Spleen (tissue), 11 donors: Measurements from ENCODE around the gene FOXL3. TPM values are rescaled to one million over a fixed set of nuclear protein-coding genes. Genes with fewer than 3 reads are reported as not detected.
A peak's percentile ranks its signal among the peaks of the same experiment; 100 is the strongest.

ENCODE experiments used
- DNase-seq: peaks from one replicate; pipeline ENCODE4 v3.0.0-alpha.2; 2020
- H3K27ac ChIP-seq, 8 donors: fragments of 200-600 bp; sonication (generic) in 7 of 8; 1 replicate in 4 of 8; 2 replicates in 4 of 8; pipeline versions ENCODE4 v1.5.0 to v1.8.0; 2016 to 2021; ENCODE audit warnings: inconsistent platforms in 4 of 8, mild to moderate bottlenecking in 4 of 8, moderate library complexity in 1 of 8
- H3K27me3 ChIP-seq, 7 donors: fragments of 200-600 bp; sonication (generic) in 6 of 7; replicated peaks in 1 of 7; 1 replicate in 4 of 7; 2 replicates in 3 of 7; pipeline versions ENCODE4 v1.5.0 to v1.8.0; 2016 to 2021; ENCODE audit warnings: inconsistent platforms in 3 of 7, mild to moderate bottlenecking in 1 of 7
- H3K36me3 ChIP-seq, 6 donors: fragments of 200-600 bp; sonication (generic) in 5 of 6; 1 replicate in 4 of 6; 2 replicates in 2 of 6; pipeline versions ENCODE4 v1.5.0 to v1.8.0; 2016 to 2021; ENCODE audit warnings: inconsistent platforms in 2 of 6
- H3K4me1 ChIP-seq, 6 donors: fragments of 200-600 bp; sonication (generic) in 5 of 6; 1 replicate in 3 of 6; 2 replicates in 3 of 6; pipeline versions ENCODE4 v1.5.0 to v1.8.0; 2016 to 2021; ENCODE audit warnings: inconsistent platforms in 3 of 6
- H3K4me3 ChIP-seq, 8 donors: fragments of 200-600 bp; sonication (generic) in 7 of 8; 1 replicate in 4 of 8; 2 replicates in 4 of 8; pipeline versions ENCODE4 v1.5.0 to v1.8.0; 2016 to 2021; ENCODE audit warnings: inconsistent platforms in 4 of 8, mild to moderate bottlenecking in 4 of 8, moderate library complexity in 2 of 8
- H3K9me3 ChIP-seq, 8 donors: fragments of 200-600 bp; sonication (generic) in 7 of 8; 1 replicate in 4 of 8; 2 replicates in 4 of 8; pipeline versions ENCODE4 v1.5.0 to v1.8.0; 2016 to 2021; ENCODE audit warnings: inconsistent platforms in 4 of 8
- POLR2A ChIP-seq, 3 donors: fragments of 450-650 bp; IDR thresholded peaks; one replicate each; pipeline ENCODE4 v1.5.1; 2017; ENCODE audit warnings: antibody characterized with exemption in 3 of 3, mild to moderate bottlenecking in 1 of 3
- POLR2AphosphoS5 ChIP-seq, 3 donors: sonication (generic); formaldehyde crosslinking; IDR thresholded peaks; one replicate each; pipeline ENCODE4 v1.5.1; 2017; ENCODE audit warnings: antibody characterized with exemption in 3 of 3
- WGBS, 5 donors: extraction: QIAGEN DNeasy Blood & Tissue Kit in 3 of 5; methylation state at CpG; one replicate each; pipeline versions ENCODE4 v1.1.5 to v1.1.7; 2013 to 2018; 5-methylcytosine and 5-hydroxymethylcytosine counted together
- intact Hi-C: fragments of 100-400 bp; cut with DNase I; formaldehyde crosslinking; loops from one replicate; pipeline ENCODE4 v1.15.0; 2023; ENCODE audit warnings: low total_unique reads
- polyA plus RNA-seq, 3 donors: library from polyadenylated mRNA; stranded (reverse); fragments of 200-250 nt; gene quantifications; one replicate each; pipeline ENCODE4 v1.2.1, GENCODE V29; 2013
- total RNA-seq, 7 donors: library from RNA; depleted of rRNA in 3 of 7; stranded (reverse); fragments of >200 nt in 3 of 7; fragmentation: NEBNext Ultra II Directional in 4 of 7; extraction: Animal tissue kit (Norgen Biotek cat#: 25700) in 4 of 7; gene quantifications; one replicate each; pipeline versions ENCODE4 v1.1.0 to v1.2.1, GENCODE V29; 2016 to 2021
- TF ChIP-seq, protein P1 (sequence below), 11 experiments: fragments of 200-600 bp in 7 of 11; fragments of 450-650 bp in 4 of 11; sonication (generic) in 4 of 11; IDR thresholded peaks in 8 of 11; conservative IDR thresholded peaks in 3 of 11; 1 replicate in 7 of 11; 2 replicates in 4 of 11; pipeline versions ENCODE4 v1.4.0 to v1.8.0; 2016 to 2021; ENCODE audit warnings: antibody characterized with exemption in 11 of 11, inconsistent platforms in 4 of 11, mild to moderate bottlenecking in 1 of 11
- donor health status: healthy with polysubstance abuse.
- donor health status: DM: no; HTN: no; CAD: no; lungs with moderate emphysema.
- donor health status: DM: no; HTN: no; CAD: no.
- donor health status: Bipolar disorder and iron deficiency.
- donor health status: healthy.
- donor health status: DM: no; HTN: no; CAD: no.
- donor health status: DM: yes; HTN: yes; CAD: no.

FOXL3 gene
- total and polyA plus RNA-seq, 10 donors: not detected

GRCh38 chr7:244974-245373 is 45.0 kb upstream of the FOXL3 start:
- intact Hi-C loops: no loop called here
- DNase-seq: no peak
- Histone ChIP-seq H3K36me3 (peaks cover 0 to 40% (median 0%) of the 10 kb centered on the region in 6 donors), H3K4me1 (peaks cover 0 to 14% (median 5%) of the 10 kb centered on the region in 6 donors), H3K9me3 (no peaks in the 10 kb centered on the region), H3K27ac (peak overlapping the region in 5 of 8 donors; percentile 15 to 58 (median 41)), H3K27me3 (no peaks in the 10 kb centered on the region), H3K4me3 (no peak overlapping the region)
- WGBS, 5 donors: 77 to 89% (median 83%) methylated on average over 22 of the region's 22 CpGs
- TF ChIP-seq POLR2A (IDR thresholded peaks at IDR 0.05) (no peak), POLR2AphosphoS5 (IDR thresholded peaks at IDR 0.05) (peak in 1 of 3 donors; percentile 59)
- TF ChIP-seq, protein P1, sequence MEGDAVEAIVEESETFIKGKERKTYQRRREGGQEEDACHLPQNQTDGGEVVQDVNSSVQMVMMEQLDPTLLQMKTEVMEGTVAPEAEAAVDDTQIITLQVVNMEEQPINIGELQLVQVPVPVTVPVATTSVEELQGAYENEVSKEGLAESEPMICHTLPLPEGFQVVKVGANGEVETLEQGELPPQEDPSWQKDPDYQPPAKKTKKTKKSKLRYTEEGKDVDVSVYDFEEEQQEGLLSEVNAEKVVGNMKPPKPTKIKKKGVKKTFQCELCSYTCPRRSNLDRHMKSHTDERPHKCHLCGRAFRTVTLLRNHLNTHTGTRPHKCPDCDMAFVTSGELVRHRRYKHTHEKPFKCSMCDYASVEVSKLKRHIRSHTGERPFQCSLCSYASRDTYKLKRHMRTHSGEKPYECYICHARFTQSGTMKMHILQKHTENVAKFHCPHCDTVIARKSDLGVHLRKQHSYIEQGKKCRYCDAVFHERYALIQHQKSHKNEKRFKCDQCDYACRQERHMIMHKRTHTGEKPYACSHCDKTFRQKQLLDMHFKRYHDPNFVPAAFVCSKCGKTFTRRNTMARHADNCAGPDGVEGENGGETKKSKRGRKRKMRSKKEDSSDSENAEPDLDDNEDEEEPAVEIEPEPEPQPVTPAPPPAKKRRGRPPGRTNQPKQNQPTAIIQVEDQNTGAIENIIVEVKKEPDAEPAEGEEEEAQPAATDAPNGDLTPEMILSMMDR (IDR thresholded peaks at IDR 0.05 in 8 of 11, conservative IDR thresholded peaks at IDR 0.05 in 3 of 11): no peak

DNA sequence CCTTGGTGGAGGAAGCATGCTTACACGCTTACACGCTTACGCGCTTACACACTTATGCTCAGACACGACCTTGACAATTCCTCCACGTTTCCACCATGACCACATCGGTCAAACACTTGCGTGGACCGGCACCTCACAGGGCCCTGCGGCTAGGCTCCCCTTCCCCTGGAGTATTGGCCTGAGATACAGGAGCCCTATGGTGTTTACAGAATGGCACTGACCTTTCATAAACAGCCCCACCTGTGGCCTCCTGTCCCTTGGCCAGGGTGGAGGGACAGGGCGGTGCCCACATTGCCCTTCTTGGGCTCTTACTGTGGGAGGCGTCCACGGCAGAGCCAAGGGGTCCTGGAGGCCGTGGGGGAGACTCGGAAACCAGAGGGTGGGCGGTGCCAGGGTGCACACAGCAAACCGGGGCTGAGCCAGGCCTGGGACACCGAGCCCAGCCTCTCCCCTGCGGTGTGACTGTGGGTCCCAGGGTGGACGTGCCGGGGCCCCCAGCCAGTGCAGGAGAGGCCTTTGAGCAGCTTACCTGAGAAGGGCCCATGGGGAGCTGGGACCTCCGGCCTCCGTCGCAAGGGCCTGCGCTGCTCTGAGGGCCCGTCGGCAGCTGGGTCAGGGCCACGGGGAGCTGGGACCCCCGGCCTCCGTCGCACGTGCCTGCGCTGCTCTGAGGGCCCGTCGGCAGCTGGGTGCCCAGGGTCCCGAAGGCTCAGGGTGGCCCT is 44.2 kb upstream of the FOXL3 start:
- TF ChIP-seq POLR2AphosphoS5 (IDR thresholded peaks at IDR 0.05): no peak
- no peak for TF ChIP-seq POLR2A (IDR thresholded peaks at IDR 0.05)
- TF ChIP-seq, protein P1 (IDR thresholded peaks at IDR 0.05 in 8 of 11, conservative IDR thresholded peaks at IDR 0.05 in 3 of 11): no peak
- Histone ChIP-seq H3K4me3 (no peak overlapping the region), H3K27ac (peak overlapping the region in 4 of 8 donors; percentile 15 to 58 (median 48)), H3K27me3 (no peaks in the 10 kb centered on the region), H3K9me3 (no peaks in the 10 kb centered on the region), H3K36me3 (peaks cover 0 to 48% (median 0%) of the 10 kb centered on the region in 6 donors), H3K4me1 (peaks cover 0 to 11% (median 4%) of the 10 kb centered on the region in 6 donors)
- WGBS, 5 donors: 88 to 94% (median 92%) methylated on average over 18 to 36 of the region's 36 CpGs
- intact Hi-C loops: no loop called here
- no peak for DNase-seq

DNA sequence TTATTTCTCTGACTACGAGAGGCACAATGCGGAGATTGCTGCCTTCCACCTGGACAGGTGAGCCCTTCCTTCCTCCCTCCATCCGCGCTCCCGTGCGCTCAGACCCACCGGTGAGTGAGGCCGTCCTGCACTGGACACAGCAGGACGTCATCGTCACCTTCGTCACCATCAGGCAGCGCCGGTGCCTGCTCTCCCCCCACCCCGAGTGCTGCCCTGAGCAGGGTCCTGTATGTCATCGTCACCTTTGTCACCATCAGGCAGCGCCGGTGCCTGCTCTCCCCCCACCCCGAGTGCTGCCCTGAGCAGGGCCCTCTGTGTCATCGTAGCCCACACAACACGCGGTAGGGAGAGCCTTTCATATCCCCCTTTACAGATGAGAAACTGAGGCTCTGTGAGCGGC is 43.5 kb upstream of the FOXL3 start:
- no peak overlapping the region for H3K4me3 ChIP-seq
- TF ChIP-seq POLR2AphosphoS5 (IDR thresholded peaks at IDR 0.05) (no peak), POLR2A (IDR thresholded peaks at IDR 0.05) (no peak)
- TF ChIP-seq, protein P1 (IDR thresholded peaks at IDR 0.05 in 8 of 11, conservative IDR thresholded peaks at IDR 0.05 in 3 of 11): no peak
- no peaks in the 10 kb centered on the region for H3K27me3 ChIP-seq
- H3K36me3 ChIP-seq: peaks cover 0 to 55% (median 0%) of the 10 kb centered on the region in 6 donors
- no peak for DNase-seq
- peaks cover 0 to 4% (median under 1%) of the 10 kb centered on the region in 6 donors for H3K4me1 ChIP-seq
- no peaks in the 10 kb centered on the region for H3K9me3 ChIP-seq
- 87 to 91% (median 91%) methylated on average over 22 of the region's 22 CpGs for WGBS, 5 donors
- H3K27ac ChIP-seq: no peak overlapping the region
- intact Hi-C loops: no loop called here

DNA sequence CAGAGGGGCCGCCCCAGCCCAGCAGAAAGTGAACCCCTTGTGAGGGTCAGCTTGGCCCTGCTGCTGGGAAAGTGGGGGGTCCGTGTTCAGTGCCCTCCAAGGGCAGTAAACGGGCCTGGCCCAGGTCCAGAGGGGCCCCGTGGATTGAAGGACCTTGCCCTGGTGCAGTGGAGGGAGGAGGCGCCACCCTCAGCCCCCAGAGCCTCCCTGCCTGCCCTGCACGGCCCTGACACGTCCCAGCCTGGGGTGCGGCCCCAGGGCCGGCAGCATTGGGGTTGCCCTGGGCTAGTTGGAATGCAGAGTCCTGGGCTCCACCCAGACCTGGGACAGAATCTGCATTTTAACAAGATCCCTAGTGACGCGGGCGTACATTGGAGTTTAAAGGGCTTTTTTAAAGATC is 42.8 kb upstream of the FOXL3 start:
- no peak for DNase-seq
- Histone ChIP-seq H3K4me1 (no peaks in the 10 kb centered on the region), H3K9me3 (no peaks in the 10 kb centered on the region), H3K36me3 (peaks cover 0 to 62% (median 0%) of the 10 kb centered on the region in 6 donors), H3K4me3 (no peak overlapping the region), H3K27ac (no peak overlapping the region), H3K27me3 (peaks cover 0 to under 1% (median 0%) of the 10 kb centered on the region in 7 donors)
- intact Hi-C loops: no loop called here
- TF ChIP-seq, protein P1 (IDR thresholded peaks at IDR 0.05 in 8 of 11, conservative IDR thresholded peaks at IDR 0.05 in 3 of 11): no peak
- TF ChIP-seq POLR2AphosphoS5 (IDR thresholded peaks at IDR 0.05): no peak
- TF ChIP-seq POLR2A (IDR thresholded peaks at IDR 0.05): no peak
- WGBS, 5 donors: 80 to 92% (median 84%) methylated on average over 7 to 12 of the region's 12 CpGs
